Suprapubic skin (tissue), 4 donors: ENCODE results near the gene TSPAN15. TPM values are rescaled to one million over a fixed set of nuclear protein-coding genes. Genes with fewer than 3 reads are reported as not detected.

Experiments used
- DNase-seq, 2 donors: peaks; one replicate each; pipeline ENCODE4 v3.0.0-alpha.2; 2019; ENCODE audit warnings: low spot score in 2 of 2
- H3K27ac ChIP-seq: fragments of 200-600 bp; sonication (generic); one replicate; pipeline ENCODE4 v1.5.1; 2019
- H3K27me3 ChIP-seq: fragments of 200-600 bp; sonication (generic); one replicate; pipeline ENCODE4 v1.5.1; 2019
- H3K36me3 ChIP-seq: fragments of 200-600 bp; sonication (generic); one replicate; pipeline ENCODE4 v1.5.1; 2019
- H3K4me1 ChIP-seq: fragments of 200-600 bp; sonication (generic); one replicate; pipeline ENCODE4 v1.5.1; 2019
- H3K4me3 ChIP-seq: fragments of 200-600 bp; sonication (generic); one replicate; pipeline ENCODE4 v1.5.1; 2019; ENCODE audit warnings: mild to moderate bottlenecking
- H3K9me3 ChIP-seq: fragments of 200-600 bp; sonication (generic); one replicate; pipeline ENCODE4 v1.5.1; 2019
- CTCF ChIP-seq, 2 donors: fragments of 200-600 bp in 1 of 2; fragments of 450-650 bp in 1 of 2; sonication (generic) in 1 of 2; IDR thresholded peaks; one replicate each; pipeline ENCODE4 v1.5.1; 2016 to 2019; ENCODE audit warnings: antibody characterized with exemption in 2 of 2, mild to moderate bottlenecking in 1 of 2, moderate library complexity in 1 of 2
- EP300 ChIP-seq: sonication (generic); formaldehyde crosslinking; IDR thresholded peaks from one replicate; pipeline ENCODE4 v1.6.1; 2017; ENCODE audit warnings: antibody characterized with exemption
- POLR2A ChIP-seq, 2 donors: fragments of 450-650 bp; IDR thresholded peaks; one replicate each; pipeline ENCODE4 v1.6.1; 2017; ENCODE audit warnings: antibody characterized with exemption in 2 of 2, mild to moderate bottlenecking in 2 of 2, moderate library complexity in 2 of 2
- POLR2AphosphoS5 ChIP-seq, 3 donors: sonication (generic); formaldehyde crosslinking; IDR thresholded peaks; one replicate each; pipeline ENCODE4 v1.6.1; 2017; ENCODE audit warnings: antibody characterized with exemption in 3 of 3
- WGBS: methylation state at CpG from one replicate; pipeline ENCODE4 v1.1.5; 2018; 5-methylcytosine and 5-hydroxymethylcytosine counted together
- total RNA-seq, 4 donors: library from RNA; depleted of rRNA; stranded (reverse); fragments of >200 nt; gene quantifications; one replicate each; pipeline ENCODE4 v1.1.0, GENCODE V29; 2016

Gene TSPAN15
- total RNA-seq, 4 donors from 2014 or later, result 4.0 to 18.1 (median 11.7) TPM

- 74% methylated on average over 6 of the region's 6 CpGs for WGBS
- H3K4me1 ChIP-seq, result peaks cover 54% of the 10 kb centered on the region
- TF ChIP-seq POLR2A (IDR thresholded peaks at IDR 0.05) (no peak), CTCF (IDR thresholded peaks at IDR 0.05) (no peak), POLR2AphosphoS5 (IDR thresholded peaks at IDR 0.05) (no peak), EP300 (no peak)
These were observed 1.6 kb downstream of the TSPAN15 start for GRCh38 chr10:69452676-69453415.

GRCh38 chr10:69453795-69454194 is 2.5 kb downstream of the TSPAN15 start:
- no peaks in the 10 kb centered on the region for H3K9me3 ChIP-seq
- peaks cover 60% of the 10 kb centered on the region for H3K4me1 ChIP-seq
- H3K27me3 ChIP-seq, result peaks cover 8% of the 10 kb centered on the region
- no peak overlapping the region for H3K27ac ChIP-seq
- peak in 1 of 2 donors; percentile 56 for DNase-seq
- H3K4me3 ChIP-seq, result no peak overlapping the region
- no peaks in the 10 kb centered on the region for H3K36me3 ChIP-seq
- TF ChIP-seq POLR2A (IDR thresholded peaks at IDR 0.05), result no peak
- no peak for TF ChIP-seq CTCF (IDR thresholded peaks at IDR 0.05)
- no peak for TF ChIP-seq POLR2AphosphoS5 (IDR thresholded peaks at IDR 0.05)

More at GRCh38 chr10:69452676-69453415, 1.6 kb downstream of the TSPAN15 start:
- H3K27me3 ChIP-seq, result peaks cover 8% of the 10 kb centered on the region
- peak in 1 of 2 donors; percentile 20 for DNase-seq
- H3K36me3 ChIP-seq, result no peaks in the 10 kb centered on the region
- H3K4me3 ChIP-seq, result no peak overlapping the region
- H3K27ac ChIP-seq, result no peak overlapping the region
- H3K9me3 ChIP-seq, result no peaks in the 10 kb centered on the region

- Histone ChIP-seq H3K4me3 (no peak overlapping the region), H3K27me3 (peaks cover 8% of the 10 kb centered on the region), H3K9me3 (no peaks in the 10 kb centered on the region), H3K36me3 (no peaks in the 10 kb centered on the region), H3K27ac (no peak overlapping the region), H3K4me1 (peaks cover 53% of the 10 kb centered on the region)
- no peak for DNase-seq
- 87% methylated on average over 10 of the region's 10 CpGs for WGBS
- no peak for TF ChIP-seq POLR2A (IDR thresholded peaks at IDR 0.05)
- no peak for TF ChIP-seq POLR2AphosphoS5 (IDR thresholded peaks at IDR 0.05)
- TF ChIP-seq EP300, result no peak
- no peak for TF ChIP-seq CTCF (IDR thresholded peaks at IDR 0.05)
These were observed 3.9 kb downstream of the TSPAN15 start for GRCh38 chr10:69455006-69455763.

GRCh38 chr10:69456880-69457693 is 5.8 kb downstream of the TSPAN15 start:
- Histone ChIP-seq H3K27me3 (peaks cover 4% of the 10 kb centered on the region), H3K36me3 (no peaks in the 10 kb centered on the region), H3K27ac (no peak overlapping the region), H3K4me3 (no peak overlapping the region), H3K4me1 (peaks cover 48% of the 10 kb centered on the region), H3K9me3 (no peaks in the 10 kb centered on the region)
- TF ChIP-seq POLR2A (IDR thresholded peaks at IDR 0.05) (no peak), POLR2AphosphoS5 (IDR thresholded peaks at IDR 0.05) (no peak), EP300 (no peak), CTCF (IDR thresholded peaks at IDR 0.05) (no peak)
- peak in 1 of 2 donors; percentile 29 for DNase-seq
- WGBS, result 79% methylated on average over 7 of the region's 8 CpGs
